SK-N-SH (cell line): ENCODE results near the gene SLC16A8. TPM values are rescaled to one million over a fixed set of nuclear protein-coding genes. Genes with fewer than 3 reads are reported as not detected.

Source experiments
- CTCF ChIA-PET: fragments of 300-600, 350-600 bp; formaldehyde crosslinking; extraction: SDS; loops from one replicate; lab custom pipeline; 2021; lab: Yijun Ruan, JAX
- POLR2A ChIA-PET: fragments of 350-600 bp; sonication (Branson Sonifier 250); formaldehyde crosslinking; extraction: SDS; loops from one replicate; lab custom pipeline; 2020; ENCODE audit warnings: antibody characterized with exemption, inconsistent platforms; lab: Yijun Ruan, JAX
- DNase-seq: peaks from one replicate; pipeline ENCODE4 v3.0.0; 2012
- H2AFZ ChIP-seq: fragments of 200-600 bp; sonication (generic); 2 replicates; pipeline ENCODE4 v1.8.1; 2016; ENCODE audit warnings: antibody characterized with exemption, mild to moderate bottlenecking, low read depth
- H3F3A ChIP-seq: fragments of 200-600 bp; sonication (generic); replicated peaks from 2 replicates; pipeline ENCODE3; 2016; ENCODE audit warnings: antibody characterized with exemption, mild to moderate bottlenecking; ENCODE audit not compliant: insufficient read depth
- H3K27ac ChIP-seq, 2 experiments: fragments of 200-500 bp in 1 of 2; fragments of 200-600 bp in 1 of 2; sonication (Bioruptor generic) in 1 of 2; sonication (generic), shearing (Covaris generic) in 1 of 2; 2 replicates each; pipeline versions ENCODE4 v1.5.1 to v1.6.1; 2014 to 2016; ENCODE audit warnings: low read depth in 2 of 2, inconsistent platforms in 1 of 2, low read length in 1 of 2, mild to moderate bottlenecking in 1 of 2, mixed read lengths in 1 of 2
- H3K27me3 ChIP-seq: fragments of 200-600 bp; sonication (generic), shearing (Covaris generic); 2 replicates; pipeline ENCODE4 v1.6.1; 2016; ENCODE audit warnings: mixed run types; ENCODE audit not compliant: insufficient read depth
- H3K36me3 ChIP-seq, 2 experiments: fragments of 200-500 bp in 1 of 2; fragments of 200-600 bp in 1 of 2; sonication (Bioruptor generic) in 1 of 2; sonication (generic) in 1 of 2; replicated peaks in 1 of 2; 2 replicates each; pipeline versions ENCODE3 to v1.5.1; 2014 to 2016; ENCODE audit warnings: low read length in 1 of 2, mild to moderate bottlenecking in 1 of 2; ENCODE audit not compliant: insufficient read depth in 2 of 2, control insufficient read depth in 1 of 2
- H3K4me1 ChIP-seq, 2 experiments: fragments of 200-500 bp in 1 of 2; fragments of 200-600 bp in 1 of 2; sonication (Bioruptor generic) in 1 of 2; sonication (generic), shearing (Covaris generic) in 1 of 2; 2 replicates each; pipeline versions ENCODE4 v1.5.1 to v1.6.1; 2014 to 2016; ENCODE audit warnings: low read depth in 1 of 2, low read length in 1 of 2, mixed run types in 1 of 2; ENCODE audit not compliant: insufficient read depth in 2 of 2, control insufficient read depth in 1 of 2
- H3K4me2 ChIP-seq: fragments of 200-600 bp; sonication (generic), shearing (Covaris generic); 2 replicates; pipeline ENCODE4 v1.6.1; 2017; ENCODE audit warnings: mixed run types
- H3K4me3 ChIP-seq, 2 experiments: fragments of 200-500 bp in 1 of 2; fragments of 200-600 bp in 1 of 2; sonication (Bioruptor generic) in 1 of 2; sonication (generic), shearing (Covaris generic) in 1 of 2; 2 replicates each; pipeline versions ENCODE4 v1.5.1 to v1.8.1; 2014 to 2016; ENCODE audit warnings: low read depth in 2 of 2, inconsistent platforms in 1 of 2, low read length in 1 of 2, mild to moderate bottlenecking in 1 of 2, mixed read lengths in 1 of 2, moderate library complexity in 1 of 2
- H3K79me2 ChIP-seq: fragments of 200-600 bp; sonication (generic); 2 replicates; pipeline ENCODE4 v1.8.1; 2017; ENCODE audit warnings: mild to moderate bottlenecking; ENCODE audit not compliant: insufficient read depth
- H3K9ac ChIP-seq: fragments of 200-600 bp; sonication (generic); 2 replicates; pipeline ENCODE4 v1.6.1; 2017; ENCODE audit warnings: mixed run types
- H3K9me2 ChIP-seq: fragments of 200-600 bp; sonication (generic); 2 replicates; pipeline ENCODE4 v1.6.1; 2017; ENCODE audit warnings: mixed run types
- H3K9me3 ChIP-seq: fragments of 200-600 bp; sonication (generic); 2 replicates; pipeline ENCODE4 v1.6.1; 2017; ENCODE audit warnings: mixed run types, mild to moderate bottlenecking, moderate library complexity
- H4K20me1 ChIP-seq: fragments of 200-600 bp; sonication (generic); 2 replicates; pipeline ENCODE4 v1.6.1; 2017; ENCODE audit warnings: mild to moderate bottlenecking, mixed run types; ENCODE audit not compliant: insufficient read depth
- CHD2 ChIP-seq: fragments of 150-350 bp; IDR thresholded peaks from 2 replicates; pipeline ENCODE4 v1.6.1; 2018; ENCODE audit warnings: low read length; ENCODE audit not compliant: partially characterized antibody
- EP300 ChIP-seq, 2 experiments: IDR thresholded peaks; 2 replicates each; pipeline versions ENCODE4 v1.4.0 to v1.6.1; 2012; ENCODE audit warnings: borderline replicate concordance in 1 of 2, low read depth in 1 of 2, low read length in 1 of 2
- FOSL2 ChIP-seq: IDR thresholded peaks from 2 replicates; pipeline ENCODE4 v1.4.0; 2012; ENCODE audit warnings: low read depth, mild to moderate bottlenecking, moderate library complexity, borderline replicate concordance
- JUND ChIP-seq: IDR thresholded peaks from 2 replicates; pipeline ENCODE4 v1.4.0; 2012
- NRF1 ChIP-seq: IDR thresholded peaks from 2 replicates; pipeline ENCODE4 v1.6.1; 2012; ENCODE audit warnings: low read depth, mild to moderate bottlenecking, low read length
- RFX5 ChIP-seq: IDR thresholded peaks from 2 replicates; pipeline ENCODE4 v1.6.1; 2012; ENCODE audit warnings: mild to moderate bottlenecking, improper control_type of control experiment, low read length
- SIN3A ChIP-seq: IDR thresholded peaks from 2 replicates; pipeline ENCODE4 v1.6.1; 2012; ENCODE audit warnings: low read depth, mild to moderate bottlenecking, low read length, moderate library complexity, borderline replicate concordance
- TAF1 ChIP-seq: IDR thresholded peaks from 2 replicates; pipeline ENCODE4 v1.6.1; 2012; ENCODE audit warnings: low read depth, mild to moderate bottlenecking, low read length, moderate library complexity, borderline replicate concordance
- TCF12 ChIP-seq: IDR thresholded peaks from 2 replicates; pipeline ENCODE4 v1.4.0; 2012
- TEAD4 ChIP-seq: IDR thresholded peaks from 2 replicates; pipeline ENCODE4 v1.4.0; 2012; ENCODE audit warnings: mild to moderate bottlenecking, borderline replicate concordance; ENCODE audit not compliant: insufficient read depth
- WGBS: methylation state at CpG from one replicate; pipeline ENCODE4 v1.1.6; 2017; ENCODE audit warnings: low lambda C conversion rate; 5-methylcytosine and 5-hydroxymethylcytosine counted together
- polyA plus RNA-seq, 3 experiments: library from polyadenylated mRNA; depleted of rRNA; stranded (reverse); fragments of >200 nt; gene quantifications; 2 replicates each; pipeline ENCODE4 v1.2.3, GENCODE V29; 2012
- TF ChIP-seq, protein P1 (sequence below): IDR thresholded peaks from 2 replicates; pipeline ENCODE4 v1.4.0; 2012; ENCODE audit warnings: low read depth, borderline replicate concordance
- TF ChIP-seq, protein P2 (sequence below): IDR thresholded peaks from 2 replicates; pipeline ENCODE4; 2012
- TF ChIP-seq, protein P3 (sequence below): IDR thresholded peaks from 2 replicates; pipeline ENCODE4 v1.4.0; 2012; ENCODE audit warnings: low read depth
- TF ChIP-seq, protein P4 (sequence below): fragments of 200-600 bp; sonication (generic); IDR thresholded peaks from 2 replicates; pipeline ENCODE4 v1.6.1; 2017; ENCODE audit warnings: antibody characterized with exemption, mild to moderate bottlenecking, moderate library complexity
- TF ChIP-seq, protein P5 (sequence below): IDR thresholded peaks from 2 replicates; pipeline ENCODE4 v1.6.1; 2012; ENCODE audit warnings: mild to moderate bottlenecking, low read depth, low read length, moderate library complexity

Gene SLC16A8
- polyA plus RNA-seq, 1 of the 3 experiments (the other 2 are of a cell fraction), result not detected

DNA sequence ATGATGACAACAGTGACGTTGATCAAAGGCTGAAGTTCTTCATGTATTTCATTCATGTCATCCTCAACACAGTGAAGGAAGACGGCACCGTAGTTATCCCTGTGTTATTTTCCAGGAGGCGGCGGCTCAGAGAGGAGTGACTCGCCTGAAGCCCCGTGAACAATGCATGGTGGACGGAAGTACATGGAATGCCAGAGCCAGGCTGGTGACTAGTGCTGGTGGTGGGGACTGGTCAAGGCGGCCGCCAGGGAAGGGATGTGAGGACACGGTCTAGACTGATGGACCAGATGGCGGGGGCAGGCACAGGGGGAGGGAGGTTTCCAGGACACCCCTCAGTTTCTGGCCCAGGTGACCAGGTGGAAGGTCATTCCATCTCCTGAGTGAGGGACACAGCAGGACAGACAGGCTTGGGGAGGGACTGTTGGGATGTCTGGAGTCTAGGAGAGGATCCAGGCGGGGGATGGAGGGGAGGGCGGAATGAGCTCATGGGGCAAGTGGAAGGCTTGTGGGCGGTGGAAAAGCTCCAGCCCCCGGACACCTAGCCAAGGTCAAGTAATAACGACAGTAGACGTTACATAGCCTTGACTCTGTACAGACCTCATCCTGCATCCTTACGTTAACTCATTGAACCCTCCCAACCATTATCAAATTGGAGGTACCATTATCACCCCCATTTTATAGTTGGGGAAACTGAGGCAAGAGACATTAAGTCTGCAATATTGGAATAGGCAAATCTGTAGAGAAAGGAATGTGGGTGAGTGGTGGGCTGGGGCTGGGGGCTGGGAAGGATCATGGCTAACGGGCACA is 42.8 kb downstream of the SLC16A8 start:
- TF ChIP-seq EP300 (IDR thresholded peaks at IDR 0.05; ENCODE audit: borderline replicate concordance in 1 of 2, low read depth in 1 of 2, low read length in 1 of 2) (no peak), JUND (no peak), RFX5 (no peak), CHD2 (no peak), FOSL2 (no peak), NRF1 (no peak), SIN3A (no peak), TAF1 (no peak), TEAD4 (no peak), TCF12 (no peak)
- TF ChIP-seq, protein P1, sequence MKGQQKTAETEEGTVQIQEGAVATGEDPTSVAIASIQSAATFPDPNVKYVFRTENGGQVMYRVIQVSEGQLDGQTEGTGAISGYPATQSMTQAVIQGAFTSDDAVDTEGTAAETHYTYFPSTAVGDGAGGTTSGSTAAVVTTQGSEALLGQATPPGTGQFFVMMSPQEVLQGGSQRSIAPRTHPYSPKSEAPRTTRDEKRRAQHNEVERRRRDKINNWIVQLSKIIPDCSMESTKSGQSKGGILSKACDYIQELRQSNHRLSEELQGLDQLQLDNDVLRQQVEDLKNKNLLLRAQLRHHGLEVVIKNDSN, result no peak
- TF ChIP-seq, protein P2, sequence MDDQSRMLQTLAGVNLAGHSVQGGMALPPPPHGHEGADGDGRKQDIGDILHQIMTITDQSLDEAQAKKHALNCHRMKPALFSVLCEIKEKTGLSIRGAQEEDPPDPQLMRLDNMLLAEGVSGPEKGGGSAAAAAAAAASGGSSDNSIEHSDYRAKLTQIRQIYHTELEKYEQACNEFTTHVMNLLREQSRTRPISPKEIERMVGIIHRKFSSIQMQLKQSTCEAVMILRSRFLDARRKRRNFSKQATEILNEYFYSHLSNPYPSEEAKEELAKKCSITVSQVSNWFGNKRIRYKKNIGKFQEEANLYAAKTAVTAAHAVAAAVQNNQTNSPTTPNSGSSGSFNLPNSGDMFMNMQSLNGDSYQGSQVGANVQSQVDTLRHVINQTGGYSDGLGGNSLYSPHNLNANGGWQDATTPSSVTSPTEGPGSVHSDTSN, result no peak
- TF ChIP-seq, protein P3, sequence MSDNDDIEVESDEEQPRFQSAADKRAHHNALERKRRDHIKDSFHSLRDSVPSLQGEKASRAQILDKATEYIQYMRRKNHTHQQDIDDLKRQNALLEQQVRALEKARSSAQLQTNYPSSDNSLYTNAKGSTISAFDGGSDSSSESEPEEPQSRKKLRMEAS, result no peak
- TF ChIP-seq, protein P4, sequence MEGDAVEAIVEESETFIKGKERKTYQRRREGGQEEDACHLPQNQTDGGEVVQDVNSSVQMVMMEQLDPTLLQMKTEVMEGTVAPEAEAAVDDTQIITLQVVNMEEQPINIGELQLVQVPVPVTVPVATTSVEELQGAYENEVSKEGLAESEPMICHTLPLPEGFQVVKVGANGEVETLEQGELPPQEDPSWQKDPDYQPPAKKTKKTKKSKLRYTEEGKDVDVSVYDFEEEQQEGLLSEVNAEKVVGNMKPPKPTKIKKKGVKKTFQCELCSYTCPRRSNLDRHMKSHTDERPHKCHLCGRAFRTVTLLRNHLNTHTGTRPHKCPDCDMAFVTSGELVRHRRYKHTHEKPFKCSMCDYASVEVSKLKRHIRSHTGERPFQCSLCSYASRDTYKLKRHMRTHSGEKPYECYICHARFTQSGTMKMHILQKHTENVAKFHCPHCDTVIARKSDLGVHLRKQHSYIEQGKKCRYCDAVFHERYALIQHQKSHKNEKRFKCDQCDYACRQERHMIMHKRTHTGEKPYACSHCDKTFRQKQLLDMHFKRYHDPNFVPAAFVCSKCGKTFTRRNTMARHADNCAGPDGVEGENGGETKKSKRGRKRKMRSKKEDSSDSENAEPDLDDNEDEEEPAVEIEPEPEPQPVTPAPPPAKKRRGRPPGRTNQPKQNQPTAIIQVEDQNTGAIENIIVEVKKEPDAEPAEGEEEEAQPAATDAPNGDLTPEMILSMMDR, result no peak
- TF ChIP-seq, protein P5, sequence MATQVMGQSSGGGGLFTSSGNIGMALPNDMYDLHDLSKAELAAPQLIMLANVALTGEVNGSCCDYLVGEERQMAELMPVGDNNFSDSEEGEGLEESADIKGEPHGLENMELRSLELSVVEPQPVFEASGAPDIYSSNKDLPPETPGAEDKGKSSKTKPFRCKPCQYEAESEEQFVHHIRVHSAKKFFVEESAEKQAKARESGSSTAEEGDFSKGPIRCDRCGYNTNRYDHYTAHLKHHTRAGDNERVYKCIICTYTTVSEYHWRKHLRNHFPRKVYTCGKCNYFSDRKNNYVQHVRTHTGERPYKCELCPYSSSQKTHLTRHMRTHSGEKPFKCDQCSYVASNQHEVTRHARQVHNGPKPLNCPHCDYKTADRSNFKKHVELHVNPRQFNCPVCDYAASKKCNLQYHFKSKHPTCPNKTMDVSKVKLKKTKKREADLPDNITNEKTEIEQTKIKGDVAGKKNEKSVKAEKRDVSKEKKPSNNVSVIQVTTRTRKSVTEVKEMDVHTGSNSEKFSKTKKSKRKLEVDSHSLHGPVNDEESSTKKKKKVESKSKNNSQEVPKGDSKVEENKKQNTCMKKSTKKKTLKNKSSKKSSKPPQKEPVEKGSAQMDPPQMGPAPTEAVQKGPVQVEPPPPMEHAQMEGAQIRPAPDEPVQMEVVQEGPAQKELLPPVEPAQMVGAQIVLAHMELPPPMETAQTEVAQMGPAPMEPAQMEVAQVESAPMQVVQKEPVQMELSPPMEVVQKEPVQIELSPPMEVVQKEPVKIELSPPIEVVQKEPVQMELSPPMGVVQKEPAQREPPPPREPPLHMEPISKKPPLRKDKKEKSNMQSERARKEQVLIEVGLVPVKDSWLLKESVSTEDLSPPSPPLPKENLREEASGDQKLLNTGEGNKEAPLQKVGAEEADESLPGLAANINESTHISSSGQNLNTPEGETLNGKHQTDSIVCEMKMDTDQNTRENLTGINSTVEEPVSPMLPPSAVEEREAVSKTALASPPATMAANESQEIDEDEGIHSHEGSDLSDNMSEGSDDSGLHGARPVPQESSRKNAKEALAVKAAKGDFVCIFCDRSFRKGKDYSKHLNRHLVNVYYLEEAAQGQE, result no peak
- Histone ChIP-seq H3K36me3 (no peaks in the 10 kb centered on the region), H3K27me3 (no peaks in the 10 kb centered on the region), H3K9me3 (no peaks in the 10 kb centered on the region), H3F3A (no peaks in the 10 kb centered on the region), H3K27ac (no peak overlapping the region), H3K4me2 (no peak overlapping the region), H3K4me1 (no peaks in the 10 kb centered on the region), H4K20me1 (no peaks in the 10 kb centered on the region), H3K79me2 (no peaks in the 10 kb centered on the region), H3K9ac (no peak overlapping the region), H3K4me3 (no peak overlapping the region), H2AFZ (no peak overlapping the region), H3K9me2 (no peaks in the 10 kb centered on the region)
- ChIA-PET CTCF (interaction anchor here (1.1 to 2.4 kb wide), 2 partner anchors 11 to 546 kb away, joined by 3 to 8 read pairs; no protein-coding TSS in a partner anchor), POLR2A (no interaction called here)
- DNase-seq, result no peak
- WGBS, result 82% methylated on average over 11 of the region's 20 CpGs
